Occipital lobe (tissue), 2 donors: ENCODE data around the gene SORCS2. TPM values are rescaled to one million over a fixed set of nuclear protein-coding genes. Genes with fewer than 3 reads are reported as not detected.
A peak's percentile ranks its signal among the peaks of the same experiment; 100 is the strongest.

Experiments
- DNase-seq: peaks from one replicate; lab custom pipeline; 2025; lab: John Stamatoyannopoulos, UW
- total RNA-seq: library from RNA; depleted of rRNA; stranded (reverse); fragments of >200 nt; gene quantifications from one replicate; pipeline ENCODE4 v1.2.3, GENCODE V29; 2014

SORCS2 gene
- total RNA-seq = 4.1 TPM

DNA sequence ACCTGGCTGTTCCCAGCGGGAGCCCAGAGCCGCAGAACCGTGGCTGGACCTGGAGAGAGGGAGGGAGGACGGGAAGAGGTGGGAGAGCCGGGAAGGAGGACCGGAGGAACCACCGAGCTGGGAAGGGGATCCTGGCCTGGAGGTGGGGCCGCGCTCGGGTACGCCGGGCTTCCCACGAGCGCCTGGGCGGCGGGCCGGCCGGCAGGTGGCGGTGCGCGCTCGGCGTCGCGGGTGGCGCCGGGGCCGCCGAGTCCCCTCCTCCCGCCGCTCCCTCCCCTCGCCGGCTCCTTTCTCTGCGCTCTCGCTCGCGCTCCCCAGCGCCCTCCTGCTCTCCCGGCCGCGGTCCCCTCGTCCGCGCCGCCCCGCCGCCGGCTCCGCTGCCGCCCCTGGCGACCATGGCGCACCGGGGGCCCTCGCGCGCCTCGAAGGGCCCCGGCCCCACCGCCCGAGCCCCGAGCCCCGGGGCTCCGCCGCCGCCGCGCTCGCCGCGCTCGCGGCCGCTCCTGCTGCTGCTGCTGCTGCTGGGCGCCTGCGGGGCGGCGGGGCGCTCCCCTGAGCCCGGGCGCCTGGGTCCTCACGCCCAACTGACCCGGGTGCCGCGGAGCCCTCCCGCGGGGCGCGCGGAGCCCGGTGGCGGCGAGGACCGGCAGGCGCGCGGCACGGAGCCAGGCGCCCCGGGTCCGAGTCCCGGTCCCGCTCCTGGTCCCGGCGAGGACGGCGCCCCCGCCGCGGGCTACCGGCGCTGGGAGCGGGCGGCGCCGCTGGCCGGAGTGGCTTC is at the start of gene SORCS2:
TSS of gene SORCS2 (plus strand) at position 287 of the 778 bp plus-strand sequence.
- DNase-seq = peak; percentile 49

- no peak for DNase-seq
Observed at GRCh38 chr4:7144374-7145290, 47.7 kb upstream of the SORCS2 start.

GRCh38 chr4:7145291-7145934 is 46.9 kb upstream of the SORCS2 start:
- no peak for DNase-seq

DNA sequence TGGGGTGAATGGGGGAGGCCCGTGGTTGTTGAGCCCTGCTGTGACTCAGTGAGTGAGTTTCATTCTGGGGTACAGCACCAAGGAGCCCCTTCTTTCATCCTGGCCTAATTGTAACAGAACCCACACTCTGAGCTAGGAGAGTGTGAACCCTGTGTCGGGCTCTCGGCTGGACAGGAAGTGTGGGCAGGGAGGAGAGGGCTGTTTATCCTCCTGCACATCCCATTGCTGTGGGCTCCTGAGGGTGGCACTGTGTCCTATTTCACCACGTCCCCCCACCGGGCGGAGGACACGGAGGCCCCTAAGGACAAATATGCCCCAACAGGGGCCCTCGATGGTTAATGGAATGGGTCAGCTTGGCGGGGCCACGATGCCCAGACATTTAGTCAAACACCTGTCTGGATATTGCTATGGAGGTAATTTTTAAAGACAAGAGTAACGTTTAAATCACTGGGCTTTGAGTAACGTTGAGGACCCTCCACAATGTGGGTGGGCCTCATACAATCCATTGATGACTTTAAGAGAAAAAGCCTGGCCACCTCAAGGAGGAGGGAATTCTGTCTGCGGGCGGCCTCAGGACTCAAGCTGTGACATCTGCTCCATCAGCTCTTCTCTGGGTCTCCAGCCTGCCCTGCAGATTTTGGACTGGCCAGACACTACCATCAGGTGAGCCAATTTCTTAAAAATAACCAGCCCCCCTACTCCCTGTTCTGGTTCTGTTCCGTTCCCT is 46.1 kb upstream of the SORCS2 start:
- DNase-seq = no peak

DNA sequence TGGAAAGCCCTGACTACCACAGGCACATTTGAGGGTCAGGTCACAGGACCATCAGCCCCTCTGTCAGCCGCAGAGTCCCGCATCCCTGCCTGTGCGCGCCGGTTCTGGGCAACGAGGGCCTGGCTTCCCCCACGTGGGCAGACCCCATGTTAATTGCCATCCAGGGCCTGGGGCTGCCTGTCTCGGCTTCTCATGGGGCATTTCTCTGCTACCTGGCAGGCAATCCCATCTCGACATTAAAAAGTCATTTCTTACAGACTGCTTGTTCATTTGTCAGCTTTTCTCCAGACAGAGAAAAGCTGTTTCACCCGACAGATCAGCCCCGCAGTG is 45.6 kb upstream of the SORCS2 start:
- DNase-seq = no peak

DNA sequence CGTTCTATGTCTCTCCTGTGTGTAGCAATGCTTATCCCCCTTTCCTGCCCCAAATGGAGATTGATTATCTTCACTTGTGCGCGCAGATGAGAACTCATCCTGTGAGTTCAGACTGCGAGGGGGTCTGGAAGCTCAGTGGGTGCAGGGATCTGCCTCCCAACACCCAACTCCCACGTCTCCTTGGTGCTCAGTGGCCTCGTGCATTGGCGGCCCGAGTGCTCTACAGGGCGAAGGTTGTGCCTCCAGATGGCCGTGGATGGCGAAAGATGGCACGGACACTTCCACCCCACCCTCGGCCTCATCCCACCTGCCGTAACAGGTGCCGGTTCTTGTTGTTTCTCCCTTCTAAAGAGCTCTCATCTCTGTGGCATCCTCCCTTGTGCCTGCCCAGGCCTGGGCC is 45.1 kb upstream of the SORCS2 start:
- no peak for DNase-seq

DNA sequence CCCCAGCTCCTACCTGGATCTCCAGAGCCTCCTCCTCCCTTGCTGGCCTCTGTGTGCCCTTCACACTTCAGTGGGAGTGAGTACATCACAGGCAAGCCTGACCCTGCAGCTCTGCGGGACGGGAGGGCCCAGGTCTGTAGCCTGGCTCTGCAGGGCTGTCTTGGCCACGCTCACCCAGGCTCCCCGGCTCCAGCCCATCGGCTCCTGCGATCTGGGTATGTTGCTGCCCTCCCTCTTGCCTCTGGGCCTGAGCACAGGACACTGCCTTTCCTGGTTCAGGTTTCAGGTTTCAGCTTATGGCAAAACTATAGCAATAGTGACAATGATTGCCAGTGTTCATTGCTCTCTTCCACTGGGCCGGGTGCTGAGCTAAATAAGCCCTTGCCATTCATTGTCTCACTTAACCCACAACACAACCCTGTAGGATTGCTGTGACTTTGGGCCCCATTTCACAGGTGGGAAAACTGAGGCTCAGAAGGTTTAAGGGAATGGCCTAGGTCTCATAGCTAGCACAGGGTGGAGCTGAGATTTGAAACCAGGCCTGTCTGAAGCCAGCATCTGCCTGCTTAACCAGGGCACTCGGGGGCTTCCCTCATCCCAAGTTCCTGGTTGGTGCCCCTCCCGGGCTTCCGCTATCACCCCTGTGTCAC is 44.6 kb upstream of the SORCS2 start:
- DNase-seq = no peak

DNA sequence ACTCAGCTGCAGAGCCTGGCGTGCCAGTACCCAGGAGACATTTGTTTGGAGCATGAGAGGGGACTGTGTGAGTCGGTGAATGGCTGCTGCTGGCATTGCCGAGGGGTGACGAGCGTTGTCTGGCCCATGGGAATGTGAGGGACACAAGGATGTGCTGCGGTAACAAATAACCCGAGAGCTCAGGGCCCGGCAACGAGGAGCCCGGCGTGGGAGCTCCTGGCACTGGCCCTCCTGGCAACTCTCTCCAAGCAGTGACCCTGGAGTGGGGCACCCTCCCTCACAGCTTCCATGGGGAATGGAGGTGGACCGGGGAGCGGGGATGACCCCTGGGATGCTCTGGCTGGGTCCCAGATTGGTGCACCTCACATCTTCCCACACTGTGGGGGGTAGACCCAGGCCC is 44.0 kb upstream of the SORCS2 start:
- no peak for DNase-seq

GRCh38 chr4:7150036-7150635 is 42.2 kb upstream of the SORCS2 start:
- DNase-seq = no peak

- DNase-seq = no peak
Observed at GRCh38 chr4:7151668-7152227, 40.6 kb upstream of the SORCS2 start.

- no peak for DNase-seq
Observed at GRCh38 chr4:7153711-7154110, 38.6 kb upstream of the SORCS2 start.

DNA sequence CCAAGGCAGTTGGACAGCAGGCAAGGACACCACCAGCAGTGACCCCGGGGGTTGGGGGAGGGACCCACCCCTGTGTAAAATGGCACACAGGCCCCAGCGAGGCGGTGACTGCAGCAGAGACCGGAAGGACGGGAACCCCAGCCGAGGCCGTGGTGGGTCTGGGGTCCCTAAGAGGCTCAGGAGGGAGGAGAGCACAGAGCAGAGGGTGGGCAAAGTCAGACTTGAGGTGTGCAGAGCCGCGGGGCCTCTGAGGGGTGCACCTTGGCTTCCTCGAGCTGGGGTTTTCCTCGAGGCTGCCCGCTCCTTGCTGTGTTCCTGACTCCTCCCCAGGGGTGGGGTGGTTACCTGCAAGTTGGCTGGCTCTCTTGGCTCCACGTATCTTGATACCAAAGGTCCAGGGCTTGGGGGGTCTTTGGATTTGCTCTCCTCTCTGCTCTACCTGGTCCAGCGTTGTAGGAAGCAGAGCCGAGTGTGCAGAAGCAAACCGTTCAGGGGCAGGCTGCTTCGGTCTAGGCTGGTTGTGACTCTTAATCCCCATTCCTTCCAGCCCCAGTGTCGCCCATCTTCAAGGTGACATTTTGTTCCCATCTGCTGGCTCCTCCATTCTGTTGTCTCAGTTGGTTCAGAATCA is 37.9 kb upstream of the SORCS2 start:
- no peak for DNase-seq

DNA sequence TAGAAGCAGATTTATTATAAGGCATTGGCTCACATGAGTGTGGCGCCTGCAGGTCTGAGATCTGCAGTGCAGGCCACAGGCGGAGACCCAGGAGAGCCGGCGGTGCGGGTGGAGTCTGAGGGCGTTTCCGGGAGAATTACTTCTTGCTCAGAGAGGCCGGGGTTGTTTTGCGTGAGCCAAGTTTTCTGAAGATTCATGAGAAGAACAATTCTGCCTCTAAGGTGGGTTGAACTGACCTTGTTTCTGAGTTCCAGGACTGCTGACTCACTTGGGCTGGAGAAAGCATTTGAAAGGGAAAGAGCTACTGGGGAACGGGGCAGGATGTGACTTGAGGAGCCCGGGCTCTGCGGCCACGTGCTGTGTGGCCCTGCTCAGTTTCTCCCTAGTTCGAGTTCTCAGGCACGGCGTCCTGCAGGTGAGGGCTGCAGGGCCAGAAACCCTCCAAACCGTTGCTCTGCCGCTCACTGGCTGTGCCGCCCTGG is 36.7 kb upstream of the SORCS2 start:
- no peak for DNase-seq

- DNase-seq = no peak
Observed at GRCh38 chr4:7156328-7156727, 36.0 kb upstream of the SORCS2 start.

DNA sequence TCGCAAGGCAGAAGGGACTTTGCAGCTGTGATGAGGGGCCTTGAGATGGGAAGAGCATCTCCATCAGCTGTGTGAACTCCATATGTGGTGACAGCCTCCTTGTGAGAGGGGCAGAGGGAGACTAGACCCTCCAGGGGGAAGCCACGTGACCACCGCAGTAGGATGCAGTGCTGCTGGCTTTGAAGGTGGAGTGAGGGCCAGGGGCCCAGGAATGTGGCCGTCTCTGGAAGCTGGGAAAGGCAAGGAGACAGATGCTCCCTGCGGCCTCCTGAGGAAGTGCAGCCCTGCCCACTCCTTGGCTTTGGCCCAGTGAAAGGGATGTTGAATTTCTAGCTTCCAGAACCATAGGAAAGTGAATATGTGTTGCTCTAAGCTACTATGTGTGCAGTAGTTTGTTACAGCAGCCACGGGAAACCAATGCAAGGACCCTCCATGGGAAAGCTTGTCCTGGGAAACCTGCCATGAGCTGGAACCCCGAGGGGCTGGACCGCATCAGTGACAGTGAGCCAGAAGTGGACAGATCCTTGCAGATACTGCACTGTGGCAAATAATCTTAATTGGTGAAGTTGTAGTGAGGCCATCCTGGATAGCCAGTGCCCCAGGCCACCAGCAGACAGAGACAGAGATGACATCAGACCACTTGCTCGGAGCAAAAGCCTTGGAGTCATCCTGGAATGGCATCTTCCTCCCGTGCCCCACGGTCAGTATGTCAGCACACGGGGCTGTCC is 35.4 kb upstream of the SORCS2 start:
- DNase-seq = no peak

DNA sequence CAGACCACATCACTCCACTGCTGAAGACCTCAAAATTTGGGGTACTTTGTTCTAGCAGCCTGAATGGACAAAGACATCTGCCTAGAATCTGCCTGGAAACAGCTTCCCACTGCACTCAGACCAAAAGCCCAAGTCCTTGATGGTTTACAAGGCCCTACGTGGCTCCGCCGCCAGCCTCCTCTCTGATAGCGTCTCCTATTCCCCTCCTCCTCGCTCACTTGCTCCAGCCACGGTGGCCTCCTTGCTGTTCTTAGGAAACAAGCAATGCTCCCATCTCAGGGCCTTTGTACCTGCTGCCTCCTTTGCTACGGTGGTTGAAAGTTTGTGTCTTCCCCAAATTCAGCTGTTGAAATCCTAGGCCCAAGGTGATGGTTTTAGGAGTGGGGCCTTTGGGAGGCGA is 34.7 kb upstream of the SORCS2 start:
- DNase-seq = no peak

- DNase-seq = no peak
Observed at GRCh38 chr4:7158081-7158750, 34.1 kb upstream of the SORCS2 start.

DNA sequence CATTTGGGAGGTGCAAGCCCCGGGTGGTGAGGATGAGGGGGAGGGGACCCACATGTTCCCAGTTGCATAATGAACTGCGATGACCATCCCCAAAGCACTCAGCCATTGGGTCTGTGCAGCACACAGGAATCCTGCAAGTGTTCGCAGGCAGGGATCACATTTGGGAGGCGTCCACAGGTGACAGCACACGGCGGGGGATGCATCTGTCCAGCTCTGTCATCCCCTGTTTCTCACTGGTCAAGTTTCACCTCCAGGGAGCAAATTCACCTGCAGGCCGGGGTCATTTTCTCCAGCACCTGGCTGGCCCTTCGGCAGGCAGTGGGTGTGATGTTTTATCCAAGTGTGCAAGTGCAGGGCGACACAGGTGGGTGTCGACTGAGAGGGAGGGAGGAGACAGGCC is 33.3 kb upstream of the SORCS2 start:
- DNase-seq = no peak
